Naive thymus-derived CD4-positive, alpha-beta T cell (primary cell): ENCODE results near the gene PTPMT1. TPM values are rescaled to one million over a fixed set of nuclear protein-coding genes. Genes with fewer than 3 reads are reported as not detected.

Experiments
- ATAC-seq: fragments of 150-1000 bp; cut with Tn5 transposase; 2 replicates; pipeline ENCODE4 v1.10.0; 2021; ENCODE audit warnings: mild to moderate bottlenecking, moderate library complexity
- CTCF ChIA-PET: fragments of 350-600 bp; sonication (Branson Sonifier 250); formaldehyde crosslinking; loops from one replicate; lab custom pipeline; 2021; ENCODE audit warnings: antibody characterized with exemption; lab: Charles Lee
- POLR2A ChIA-PET: fragments of 350-600 bp; sonication (Branson Sonifier 250); formaldehyde crosslinking; loops from one replicate; lab custom pipeline; 2021; ENCODE audit warnings: antibody characterized with exemption, inconsistent platforms; lab: Charles Lee
- DNase-seq, 9 donors: peaks; one replicate each; pipeline versions ENCODE4 v3.0.0 to v3.0.0-alpha.2; 2020 to 2022; ENCODE audit warnings: mixed read lengths in 1 of 9
- H3K27ac ChIP-seq: one replicate; pipeline ENCODE4 v1.7.0; 2013; ENCODE audit warnings: mild to moderate bottlenecking, low read depth, low read length, moderate library complexity
- H3K27me3 ChIP-seq, 2 donors: one replicate each; pipeline ENCODE4 v1.7.0; 2013; ENCODE audit warnings: low read length in 2 of 2, mild to moderate bottlenecking in 2 of 2, moderate library complexity in 2 of 2; ENCODE audit not compliant: control insufficient read depth in 2 of 2, insufficient read depth in 2 of 2
- H3K36me3 ChIP-seq, 3 experiments: 1 replicate in 2 of 3; 2 replicates in 1 of 3; pipeline ENCODE4 v1.7.0; 2013; ENCODE audit warnings: low read length in 3 of 3, mild to moderate bottlenecking in 3 of 3, moderate library complexity in 1 of 3; ENCODE audit not compliant: insufficient read depth in 3 of 3, control insufficient read depth in 2 of 3
- H3K4me1 ChIP-seq, 2 donors: one replicate each; pipeline ENCODE4 v1.7.0; 2013; ENCODE audit warnings: low read length in 2 of 2, mild to moderate bottlenecking in 2 of 2, moderate library complexity in 1 of 2; ENCODE audit not compliant: control insufficient read depth in 2 of 2, insufficient read depth in 2 of 2
- H3K4me3 ChIP-seq: 2 replicates; pipeline ENCODE4 v1.7.0; 2013; ENCODE audit warnings: mild to moderate bottlenecking, low read length
- H3K9me3 ChIP-seq, 3 experiments: 1 replicate in 2 of 3; 2 replicates in 1 of 3; pipeline ENCODE4 v1.7.0; 2013; ENCODE audit warnings: low read length in 3 of 3; ENCODE audit not compliant: control insufficient read depth in 2 of 3
- H3K27ac Mint-ChIP-seq, 9 donors: one replicate each; pipeline ENCODE4 v1.8.0; 2020 to 2022; ENCODE audit warnings: mixed read lengths in 9 of 9, mild to moderate bottlenecking in 8 of 9, moderate library complexity in 5 of 9, inconsistent platforms in 2 of 9
- H3K27me3 Mint-ChIP-seq, 5 donors: one replicate each; pipeline ENCODE4 v1.8.0; 2021 to 2022; ENCODE audit warnings: mixed read lengths in 5 of 5, mild to moderate bottlenecking in 1 of 5
- H3K36me3 Mint-ChIP-seq, 5 donors: one replicate each; pipeline ENCODE4 v1.8.0; 2020 to 2022; ENCODE audit warnings: mixed read lengths in 5 of 5, mild to moderate bottlenecking in 3 of 5, inconsistent platforms in 1 of 5
- H3K4me1 Mint-ChIP-seq, 7 donors: one replicate each; pipeline ENCODE4 v1.8.0; 2020 to 2022; ENCODE audit warnings: mixed read lengths in 7 of 7, mild to moderate bottlenecking in 3 of 7, inconsistent platforms in 1 of 7
- H3K4me3 Mint-ChIP-seq, 10 donors: one replicate each; pipeline ENCODE4 v1.8.0; 2020 to 2022; ENCODE audit warnings: mild to moderate bottlenecking in 10 of 10, mixed read lengths in 10 of 10, moderate library complexity in 6 of 10, inconsistent platforms in 2 of 10
- H3K9me3 Mint-ChIP-seq, 11 donors: one replicate each; pipeline ENCODE4 v1.8.0; 2020 to 2022; ENCODE audit warnings: mixed read lengths in 11 of 11, mild to moderate bottlenecking in 4 of 11, inconsistent platforms in 1 of 11, moderate library complexity in 1 of 11
- intact Hi-C, 2 donors: fragments of 100-400 bp; cut with micrococcal nuclease; formaldehyde crosslinking; loops; one replicate each; pipeline ENCODE4 v1.15.1; 2023
- polyA plus RNA-seq, 2 donors: library from polyadenylated mRNA; unstranded; fragments of 300-500 nt; fragmentation: Illumina TruSeq; gene quantifications; one replicate each; pipeline ENCODE4 v1.2.3, GENCODE V29; 2021
- total RNA-seq, 6 experiments: library from RNA in 5 of 6; stranded (reverse) in 5 of 6; gene quantifications; 1 replicate in 5 of 6; 2 replicates in 1 of 6; pipeline ENCODE4 v1.2.3 and lab custom pipeline; 2021 to 2026

PTPMT1 gene
- total and polyA plus RNA-seq, 7 experiments from 2014 or later, result 20.5 to 72.9 (median 24.1) TPM

DNA sequence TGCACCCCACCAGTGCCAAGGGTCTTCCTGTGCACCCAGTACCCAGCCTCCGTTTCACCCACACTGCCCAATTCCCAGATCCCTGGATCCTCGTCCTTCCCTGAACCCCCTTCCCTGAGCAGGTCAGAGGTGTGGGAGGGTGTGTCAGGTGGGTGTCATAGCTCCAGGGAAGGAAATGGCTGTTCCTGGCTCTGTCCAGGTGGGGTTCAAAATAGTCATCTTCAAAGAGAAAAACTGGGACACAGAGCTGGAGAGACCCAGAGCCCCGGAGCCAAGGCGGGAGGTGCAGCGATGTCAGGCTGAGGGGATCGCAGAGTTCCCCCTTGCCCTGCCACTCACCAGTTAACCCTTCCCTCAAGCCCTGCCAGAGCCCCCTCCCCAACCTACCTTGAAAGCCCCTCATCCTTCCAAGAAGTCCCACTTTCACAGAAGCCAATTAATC, 28.1 kb downstream of the PTPMT1 start:
- Histone ChIP-seq H3K4me3 (no peak overlapping the region), H3K9me3 (no peaks in the 10 kb centered on the region), H3K4me1 (peaks cover 0 to 6% of the 10 kb centered on the region in 2 donors), H3K36me3 (no peaks in the 10 kb centered on the region), H3K27me3 (peaks cover 6 to 25% of the 10 kb centered on the region in 2 donors), H3K27ac (no peak overlapping the region)
- Mint-ChIP-seq H3K27me3 (peaks cover 33 to 38% (median 36%) of the 10 kb centered on the region in 5 donors), H3K36me3 (no peaks in the 10 kb centered on the region), H3K9me3 (no peaks in the 10 kb centered on the region), H3K4me3 (peak overlapping the region in 5 of 10 donors; percentile 31 to 67 (median 39)), H3K27ac (no peak overlapping the region), H3K4me1 (peaks cover 0 to 14% (median 9%) of the 10 kb centered on the region in 7 donors)
- POLR2A ChIA-PET, result interaction anchor here (0.9 kb wide), 1 partner anchor 14 kb away, joined by 3 read pairs; the partner anchor contains the start of gene NDUFS3
- ATAC-seq, result no peak
- CTCF ChIA-PET, result no interaction called here
- intact Hi-C loops, result loop anchor here in 1 of 2 donors (10.0 kb wide), 1 partner anchor 59 kb away; no protein-coding TSS in a partner anchor
- no peak for DNase-seq

DNA sequence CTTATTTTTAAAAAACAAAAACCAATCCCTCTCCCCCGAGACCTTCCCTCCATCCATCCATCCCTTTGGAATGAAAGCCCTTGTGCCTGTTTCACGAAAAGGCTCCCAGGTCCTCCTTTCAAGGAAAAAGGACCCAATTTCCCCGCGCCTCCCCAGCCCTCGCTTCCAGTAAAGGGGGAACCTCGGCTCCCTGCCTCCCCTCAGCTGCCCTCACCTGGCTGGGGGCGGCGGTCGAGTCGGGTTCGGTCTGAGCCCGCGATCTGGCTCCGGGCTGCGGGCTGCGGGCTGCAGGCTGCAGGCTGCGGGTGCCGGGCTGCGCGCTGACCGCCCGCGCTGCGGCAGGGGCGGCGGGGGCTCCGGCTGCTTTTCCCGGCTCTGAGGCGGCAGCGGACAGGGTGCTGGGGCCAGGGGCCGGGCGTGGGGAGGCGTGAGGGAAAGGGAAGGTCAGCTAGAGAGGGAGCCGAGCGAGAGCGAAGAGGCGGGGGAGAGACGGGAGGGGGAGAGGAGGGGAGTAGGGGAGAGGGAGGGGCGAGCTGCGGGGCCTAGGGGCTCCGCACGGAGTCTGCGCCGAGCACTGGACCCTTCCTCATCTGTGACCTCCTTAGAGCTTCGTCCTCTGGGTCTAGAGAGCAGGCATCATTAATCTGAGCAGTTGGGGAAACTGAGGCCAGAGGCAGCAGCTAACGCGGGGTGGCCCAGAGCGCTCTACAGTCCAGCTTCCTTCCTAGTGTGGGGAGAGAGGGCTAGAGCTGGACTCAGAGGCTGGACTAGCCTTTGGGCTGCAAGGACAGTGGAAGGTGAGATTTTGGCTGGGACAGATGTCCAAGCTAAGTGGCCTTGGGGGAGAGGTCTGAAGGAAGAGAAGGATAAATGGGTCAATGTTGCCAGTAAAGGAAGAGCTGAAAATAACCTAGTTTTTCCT, 28.8 kb downstream of the PTPMT1 start, which contains the start of gene C1QTNF4:
Gene C1QTNF4, minus strand, starts transcription at position 478 of the 922 bp plus-strand sequence. CDS start 3,601 bp downstream, outside the sequence.
- ATAC-seq (no peak), DNase-seq (no peak)
- POLR2A ChIA-PET, result interaction anchor here (0.9 kb wide), 1 partner anchor 15 kb away, joined by 3 read pairs; the partner anchor contains the start of gene NDUFS3
- Histone ChIP-seq H3K9me3 (no peaks in the 10 kb centered on the region), H3K4me3 (no peak within 1 kb of the TSS), H3K4me1 (peaks cover 0 to 6% of the 10 kb centered on the region in 2 donors), H3K36me3 (no peaks in the 10 kb centered on the region), H3K27ac (no peak within 1 kb of the TSS), H3K27me3 (peaks cover 6 to 25% of the 10 kb centered on the region in 2 donors)
- Mint-ChIP-seq H3K4me3 (peak within 1 kb of the TSS in 6 of 10 donors; percentile 5 to 67 (median 37)), H3K27me3 (peaks cover 36 to 38% (median 36%) of the 10 kb centered on the region in 5 donors), H3K27ac (no peak within 1 kb of the TSS), H3K9me3 (no peaks in the 10 kb centered on the region), H3K36me3 (peaks cover 0 to 2% (median 0%) of the 10 kb centered on the region in 5 donors), H3K4me1 (peaks cover 0 to 14% (median 9%) of the 10 kb centered on the region in 7 donors)
- CTCF ChIA-PET, result no interaction called here
- intact Hi-C loops, result loop anchor here in 1 of 2 donors (10.0 kb wide), 1 partner anchor 59 kb away; no protein-coding TSS in a partner anchor

DNA sequence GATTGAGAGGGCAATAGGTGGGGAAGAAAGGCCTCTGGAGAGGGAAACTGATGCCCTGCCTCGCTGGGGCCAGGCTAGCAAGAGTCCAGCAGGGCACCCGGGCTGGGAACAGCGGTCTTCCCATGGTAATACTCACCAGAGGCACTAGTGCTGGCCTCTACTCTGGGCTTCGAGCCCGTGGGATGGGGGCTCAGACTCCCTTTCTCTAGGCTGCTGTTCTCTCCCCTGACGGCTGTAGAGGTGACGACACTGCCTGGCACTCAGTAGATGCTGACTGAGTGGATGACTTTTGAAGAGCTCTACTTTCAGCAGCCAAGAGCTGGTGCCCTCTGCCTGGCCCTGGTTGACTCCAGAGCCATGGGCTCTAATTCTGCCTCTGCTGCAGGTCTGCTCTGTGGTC, 29.6 kb downstream of the PTPMT1 start:
- H3K4me1 Mint-ChIP-seq, result peaks cover 0 to 14% (median 9%) of the 10 kb centered on the region in 7 donors
- Histone ChIP-seq H3K36me3 (no peaks in the 10 kb centered on the region), H3K9me3 (no peaks in the 10 kb centered on the region), H3K27ac (no peak overlapping the region), H3K27me3 (peaks cover 6 to 25% of the 10 kb centered on the region in 2 donors), H3K4me1 (peaks cover 0 to 6% of the 10 kb centered on the region in 2 donors), H3K4me3 (no peak overlapping the region)
- DNase-seq (no peak), ATAC-seq (no peak)
- intact Hi-C loops, result loop anchor here in 1 of 2 donors (10.0 kb wide), 1 partner anchor 60 kb away; no protein-coding TSS in a partner anchor
- H3K27me3 Mint-ChIP-seq, result peaks cover 36 to 39% (median 37%) of the 10 kb centered on the region in 5 donors
- H3K4me3 Mint-ChIP-seq, result peak overlapping the region in 1 of 10 donors; percentile 3
- POLR2A ChIA-PET, result interaction anchor here (0.5 to 0.9 kb wide), 3 partner anchors 13 to 43 kb away, joined by 3 to 4 read pairs (median 3); no protein-coding TSS in a partner anchor
- CTCF ChIA-PET, result no interaction called here
- no peak overlapping the region for H3K27ac Mint-ChIP-seq
- H3K36me3 Mint-ChIP-seq, result peaks cover 0 to 5% (median 0%) of the 10 kb centered on the region in 5 donors
- no peaks in the 10 kb centered on the region for H3K9me3 Mint-ChIP-seq

DNA sequence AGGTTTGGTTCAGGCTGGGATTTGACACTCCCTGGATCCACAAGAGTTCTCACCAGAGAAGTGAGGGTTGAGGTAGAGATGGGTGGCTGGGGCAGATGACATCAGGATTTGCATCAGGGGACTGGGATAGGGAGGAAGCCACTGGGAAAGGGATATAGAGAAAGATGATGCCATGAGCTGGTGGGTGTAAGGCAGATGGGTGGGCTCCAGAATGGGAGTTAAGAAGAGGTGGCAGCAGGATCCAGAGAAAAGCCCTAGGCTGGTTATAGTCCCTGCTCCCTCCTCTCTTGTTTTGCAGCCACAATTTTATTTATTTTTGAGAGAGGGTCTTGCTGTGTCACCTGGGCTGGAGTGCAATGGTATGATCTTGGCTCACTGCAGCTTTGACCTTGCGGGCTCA, 30.6 kb downstream of the PTPMT1 start:
- Histone ChIP-seq H3K4me3 (no peak overlapping the region), H3K36me3 (no peaks in the 10 kb centered on the region), H3K9me3 (no peaks in the 10 kb centered on the region), H3K27ac (no peak overlapping the region), H3K4me1 (peaks cover 0 to 6% of the 10 kb centered on the region in 2 donors), H3K27me3 (peaks cover 6 to 25% of the 10 kb centered on the region in 2 donors)
- POLR2A ChIA-PET, result interaction anchor here (0.9 kb wide), 1 partner anchor 44 kb away, joined by 4 read pairs; no protein-coding TSS in a partner anchor
- peaks cover 0 to 14% (median 9%) of the 10 kb centered on the region in 7 donors for H3K4me1 Mint-ChIP-seq
- DNase-seq, result no peak
- H3K9me3 Mint-ChIP-seq, result no peaks in the 10 kb centered on the region
- H3K27ac Mint-ChIP-seq, result no peak overlapping the region
- peaks cover 0 to 5% (median 0%) of the 10 kb centered on the region in 5 donors for H3K36me3 Mint-ChIP-seq
- intact Hi-C loops, result loop anchor here in 1 of 2 donors (10.0 kb wide), 1 partner anchor 61 kb away; no protein-coding TSS in a partner anchor
- CTCF ChIA-PET, result no interaction called here
- peaks cover 36 to 39% (median 37%) of the 10 kb centered on the region in 5 donors for H3K27me3 Mint-ChIP-seq
- ATAC-seq, result no peak
- no peak overlapping the region for H3K4me3 Mint-ChIP-seq

DNA sequence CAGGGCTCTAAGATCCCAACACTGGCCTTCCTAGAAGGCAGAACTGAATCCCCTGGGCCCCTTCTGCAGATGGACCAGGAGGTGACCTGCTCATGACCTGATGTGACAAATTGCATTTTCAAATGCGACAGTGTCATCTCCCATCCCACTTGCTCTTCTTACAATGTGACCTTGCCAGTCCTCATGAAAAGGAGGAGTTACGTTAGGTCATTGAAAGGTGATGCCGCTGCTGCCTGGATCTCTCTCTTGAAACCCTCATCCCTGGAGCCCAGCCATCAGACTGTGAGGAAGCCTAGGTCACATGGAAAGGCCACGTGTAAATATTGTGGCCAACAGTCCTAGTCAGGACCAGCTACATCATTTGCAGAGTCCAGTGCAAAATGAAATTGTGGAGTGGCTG, 34.5 kb downstream of the PTPMT1 start:
- intact Hi-C loops, result loop anchor here in 1 of 2 donors (10.0 kb wide), 1 partner anchor 65 kb away; no protein-coding TSS in a partner anchor
- POLR2A ChIA-PET, result no interaction called here
- no peak overlapping the region for H3K4me3 ChIP-seq
- H3K36me3 Mint-ChIP-seq, result peaks cover 0 to 5% (median 0%) of the 10 kb centered on the region in 5 donors
- no peak overlapping the region for H3K27ac ChIP-seq
- no peaks in the 10 kb centered on the region for H3K36me3 ChIP-seq
- H3K9me3 ChIP-seq, result no peaks in the 10 kb centered on the region
- CTCF ChIA-PET, result no interaction called here
- ATAC-seq, result no peak
- H3K27ac Mint-ChIP-seq, result no peak overlapping the region
- DNase-seq, result no peak
- no peaks in the 10 kb centered on the region for H3K27me3 ChIP-seq
- no peaks in the 10 kb centered on the region for H3K9me3 Mint-ChIP-seq
- no peaks in the 10 kb centered on the region for H3K4me1 Mint-ChIP-seq
- H3K4me3 Mint-ChIP-seq, result no peak overlapping the region
- peaks cover 8 to 15% (median 11%) of the 10 kb centered on the region in 5 donors for H3K27me3 Mint-ChIP-seq
- H3K4me1 ChIP-seq, result no peaks in the 10 kb centered on the region

DNA sequence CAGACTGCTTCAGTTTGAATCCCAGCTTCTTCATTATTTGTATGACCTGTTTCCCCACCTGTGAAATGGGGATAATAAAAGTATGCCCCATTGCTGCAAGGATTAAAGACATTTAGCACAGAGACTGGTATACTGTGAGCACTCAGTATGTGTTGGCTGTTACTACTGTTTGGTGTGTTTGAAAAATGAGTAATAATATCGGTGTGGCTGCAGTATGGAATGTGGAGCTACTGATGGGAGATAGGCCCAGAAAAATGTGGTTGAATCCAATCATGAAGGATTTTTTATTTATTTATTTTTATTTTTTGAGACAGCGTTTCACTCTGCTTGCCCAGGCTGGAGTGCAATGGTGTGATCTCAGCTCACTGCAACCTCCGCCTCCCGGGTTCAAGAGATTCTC, 37.9 kb downstream of the PTPMT1 start:
- Mint-ChIP-seq H3K27me3 (peaks cover 0 to 6% (median 0%) of the 10 kb centered on the region in 5 donors), H3K36me3 (peaks cover 0 to 17% (median 9%) of the 10 kb centered on the region in 5 donors), H3K4me3 (no peak overlapping the region), H3K27ac (no peak overlapping the region), H3K4me1 (no peaks in the 10 kb centered on the region), H3K9me3 (no peaks in the 10 kb centered on the region)
- CTCF ChIA-PET, result no interaction called here
- intact Hi-C loops, result no loop called here
- no peaks in the 10 kb centered on the region for H3K4me1 ChIP-seq
- DNase-seq, result no peak
- no peak overlapping the region for H3K27ac ChIP-seq
- ATAC-seq, result no peak
- POLR2A ChIA-PET, result no interaction called here
- no peaks in the 10 kb centered on the region for H3K27me3 ChIP-seq
- no peak overlapping the region for H3K4me3 ChIP-seq
- H3K9me3 ChIP-seq, result no peaks in the 10 kb centered on the region
- H3K36me3 ChIP-seq, result no peaks in the 10 kb centered on the region
